HL-60 (cell line): ENCODE measurements around the gene ME2.

ENCODE experiments used
- DNase-seq, 2 experiments: peaks; one replicate each; pipeline ENCODE4 v3.0.0-alpha.2; 2010 to 2020; ENCODE audit warnings: low read depth in 1 of 2, low spot score in 1 of 2
- H3K27ac ChIP-seq: fragments of 250-450 bp; sonication (Bioruptor Pico); replicated peaks from 2 replicates; pipeline ENCODE4 v1.5.1; 2020; ENCODE audit warnings: mild to moderate bottlenecking, moderate library complexity
- H3K27me3 ChIP-seq: fragments of 250-450 bp; sonication (Bioruptor Pico); 2 replicates; pipeline ENCODE4 v1.5.1; 2021; ENCODE audit warnings: mild to moderate bottlenecking, moderate library complexity; ENCODE audit not compliant: insufficient read depth, poor library complexity, severe bottlenecking
- H3K4me3 ChIP-seq: replicated peaks from 2 replicates; pipeline ENCODE4 v1.5.1; 2011; ENCODE audit warnings: mild to moderate bottlenecking, control low read depth, low read length; ENCODE audit not compliant: insufficient read depth
- CTCF ChIP-seq: IDR thresholded peaks from one replicate; pipeline ENCODE4 v1.5.1; 2011; ENCODE audit warnings: low read length, control low read depth, inconsistent platforms; ENCODE audit not compliant: insufficient read depth
- GABPA ChIP-seq: IDR thresholded peaks from 2 replicates; pipeline ENCODE4 v1.6.1; 2012; ENCODE audit warnings: low read depth
- POLR2AphosphoS5 ChIP-seq: IDR thresholded peaks from 2 replicates; pipeline ENCODE4 v1.6.1; 2012; ENCODE audit warnings: low read depth
- REST ChIP-seq: IDR thresholded peaks from 2 replicates; pipeline ENCODE4 v1.6.1; 2012; ENCODE audit warnings: low read depth; ENCODE audit not compliant: insufficient replicate concordance
- SPI1 ChIP-seq: IDR thresholded peaks from 2 replicates; pipeline ENCODE4 v1.6.1; 2012; ENCODE audit warnings: low read depth, mild to moderate bottlenecking, borderline replicate concordance

ME2 gene

GRCh38 chr18:50886929-50887328 lies 8.0 kb downstream of the ME2 start:
- Histone ChIP-seq H3K27ac (no peak overlapping the region), H3K4me3 (no peak overlapping the region), H3K27me3 (no peaks in the 10 kb centered on the region)
- TF ChIP-seq POLR2AphosphoS5 = no peak
- TF ChIP-seq SPI1 = no peak
- no peak for TF ChIP-seq CTCF
- TF ChIP-seq REST = no peak
- TF ChIP-seq GABPA = no peak
- DNase-seq = no peak

- H3K27me3 ChIP-seq = no peaks in the 10 kb centered on the region
- no peak overlapping the region for H3K4me3 ChIP-seq
- no peak for DNase-seq
- TF ChIP-seq GABPA = no peak
- H3K27ac ChIP-seq = no peak overlapping the region
Measured at GRCh38 chr18:50895350-50896045, 16.6 kb downstream of the ME2 start.

- no peak for TF ChIP-seq REST
- no peak for TF ChIP-seq POLR2AphosphoS5
- TF ChIP-seq SPI1 = no peak
- DNase-seq = no peak
- no peaks in the 10 kb centered on the region for H3K27me3 ChIP-seq
- H3K4me3 ChIP-seq = no peak overlapping the region
- no peak overlapping the region for H3K27ac ChIP-seq
Measured at GRCh38 chr18:50896093-50896492, 17.2 kb downstream of the ME2 start.

GRCh38 chr18:50898919-50899318 lies 20.0 kb downstream of the ME2 start:
- no peak overlapping the region for H3K27ac ChIP-seq
- TF ChIP-seq SPI1 = no peak
- no peak for TF ChIP-seq CTCF
- TF ChIP-seq REST = no peak
- no peak for TF ChIP-seq GABPA
- no peak for TF ChIP-seq POLR2AphosphoS5
- H3K4me3 ChIP-seq = no peak overlapping the region
- DNase-seq = no peak
- no peaks in the 10 kb centered on the region for H3K27me3 ChIP-seq
